Mammary epithelial cell (primary cell): ENCODE data around the gene CARMIL3.

Source experiments
- EZH2 ChIP-seq: IDR thresholded peaks from 2 replicates; pipeline ENCODE4 v1.6.1; 2012; ENCODE audit warnings: low read length, inconsistent platforms, borderline replicate concordance
- TF ChIP-seq, protein P1 (sequence below), 2 donors: IDR thresholded peaks in 1 of 2; conservative IDR thresholded peaks in 1 of 2; 2 replicates each; pipeline ENCODE4 v1.5.1; 2011 to 2012; ENCODE audit warnings: inconsistent platforms in 2 of 2, low read length in 2 of 2, mild to moderate bottlenecking in 2 of 2, control low read depth in 1 of 2, low read depth in 1 of 2; ENCODE audit not compliant: insufficient read depth in 1 of 2; ENCODE audit errors: extremely low read depth in 1 of 2

DNA sequence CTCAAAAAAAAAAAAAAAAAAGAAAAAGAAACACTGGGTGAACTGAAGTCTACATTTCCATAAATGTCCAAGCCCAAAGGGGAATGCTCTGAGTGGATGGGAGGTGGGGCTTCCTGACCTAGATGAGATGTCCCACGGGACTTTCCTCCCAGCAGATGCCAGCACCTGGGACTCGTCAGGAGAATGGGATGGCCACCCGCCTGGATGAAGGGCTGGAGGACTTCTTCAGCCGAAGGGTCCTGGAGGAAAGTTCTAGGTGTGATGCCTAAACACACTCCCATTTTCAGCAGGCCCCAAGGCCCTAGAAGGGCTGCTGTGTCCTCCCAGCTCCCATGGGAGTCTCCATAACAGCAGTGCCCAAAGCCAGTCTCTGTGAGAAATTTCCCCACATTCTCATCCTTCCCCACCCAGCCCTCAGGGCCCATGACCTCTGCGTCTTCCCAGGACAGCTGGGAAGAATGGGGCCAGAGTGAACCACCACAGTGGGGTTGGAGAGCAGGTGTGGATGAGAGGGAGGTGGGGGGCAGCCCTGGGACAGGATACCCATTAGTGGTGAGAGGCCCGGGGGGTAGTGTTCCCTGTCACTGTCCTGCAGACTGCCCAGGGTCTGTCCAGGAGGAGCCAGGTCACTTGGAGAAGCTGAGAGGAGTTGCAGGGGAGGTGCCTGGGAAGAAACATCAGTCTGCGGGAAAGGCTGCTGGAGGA lies 12.4 kb downstream of the CARMIL3 start:
- TF ChIP-seq, protein P1, sequence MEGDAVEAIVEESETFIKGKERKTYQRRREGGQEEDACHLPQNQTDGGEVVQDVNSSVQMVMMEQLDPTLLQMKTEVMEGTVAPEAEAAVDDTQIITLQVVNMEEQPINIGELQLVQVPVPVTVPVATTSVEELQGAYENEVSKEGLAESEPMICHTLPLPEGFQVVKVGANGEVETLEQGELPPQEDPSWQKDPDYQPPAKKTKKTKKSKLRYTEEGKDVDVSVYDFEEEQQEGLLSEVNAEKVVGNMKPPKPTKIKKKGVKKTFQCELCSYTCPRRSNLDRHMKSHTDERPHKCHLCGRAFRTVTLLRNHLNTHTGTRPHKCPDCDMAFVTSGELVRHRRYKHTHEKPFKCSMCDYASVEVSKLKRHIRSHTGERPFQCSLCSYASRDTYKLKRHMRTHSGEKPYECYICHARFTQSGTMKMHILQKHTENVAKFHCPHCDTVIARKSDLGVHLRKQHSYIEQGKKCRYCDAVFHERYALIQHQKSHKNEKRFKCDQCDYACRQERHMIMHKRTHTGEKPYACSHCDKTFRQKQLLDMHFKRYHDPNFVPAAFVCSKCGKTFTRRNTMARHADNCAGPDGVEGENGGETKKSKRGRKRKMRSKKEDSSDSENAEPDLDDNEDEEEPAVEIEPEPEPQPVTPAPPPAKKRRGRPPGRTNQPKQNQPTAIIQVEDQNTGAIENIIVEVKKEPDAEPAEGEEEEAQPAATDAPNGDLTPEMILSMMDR (conservative IDR thresholded peaks at IDR 0.05 in 1 of 2, IDR thresholded peaks at IDR 0.05 in 1 of 2; ENCODE audit: extremely low read depth in 1 of 2, insufficient read depth in 1 of 2, low read depth in 1 of 2, low read length in 2 of 2) = no peak
- TF ChIP-seq EZH2 = no peak
